Neutrophil (primary cell): ENCODE measurements around the gene GSAP.

ENCODE experiments used
- H3K27ac ChIP-seq: fragments of 200-600 bp; sonication (generic); 2 replicates; pipeline ENCODE4 v1.5.1; 2016; ENCODE audit warnings: mild to moderate bottlenecking, moderate library complexity
- H3K27me3 ChIP-seq: fragments of 200-600 bp; sonication (generic); 2 replicates; pipeline ENCODE4 v1.6.0; 2016; ENCODE audit warnings: mild to moderate bottlenecking
- H3K36me3 ChIP-seq: fragments of 200-600 bp; sonication (generic); 2 replicates; pipeline ENCODE4 v1.5.1; 2017
- H3K4me1 ChIP-seq, 2 experiments: fragments of 200-600 bp in 1 of 2; sonication (generic) in 1 of 2; 1 replicate in 1 of 2; 2 replicates in 1 of 2; pipeline versions ENCODE4 v1.5.1 to v1.6.1; 2013 to 2016; ENCODE audit warnings: low read depth in 1 of 2, low read length in 1 of 2, mild to moderate bottlenecking in 1 of 2, moderate library complexity in 1 of 2; ENCODE audit not compliant: control insufficient read depth in 1 of 2, insufficient read depth in 1 of 2
- H3K4me3 ChIP-seq, 2 experiments: fragments of 200-600 bp in 1 of 2; sonication (generic) in 1 of 2; 1 replicate in 1 of 2; 2 replicates in 1 of 2; pipeline ENCODE4 v1.5.1; 2013 to 2016; ENCODE audit warnings: low read depth in 1 of 2, low read length in 1 of 2, mild to moderate bottlenecking in 1 of 2, moderate library complexity in 1 of 2
- H3K9me3 ChIP-seq: fragments of 200-600 bp; sonication (generic); 2 replicates; pipeline ENCODE4 v1.5.1; 2016
- CTCF ChIP-seq: fragments of 200-600 bp; sonication (generic); IDR thresholded peaks from 2 replicates; pipeline ENCODE4 v1.5.1; 2016; ENCODE audit warnings: antibody characterized with exemption

The GSAP gene

DNA sequence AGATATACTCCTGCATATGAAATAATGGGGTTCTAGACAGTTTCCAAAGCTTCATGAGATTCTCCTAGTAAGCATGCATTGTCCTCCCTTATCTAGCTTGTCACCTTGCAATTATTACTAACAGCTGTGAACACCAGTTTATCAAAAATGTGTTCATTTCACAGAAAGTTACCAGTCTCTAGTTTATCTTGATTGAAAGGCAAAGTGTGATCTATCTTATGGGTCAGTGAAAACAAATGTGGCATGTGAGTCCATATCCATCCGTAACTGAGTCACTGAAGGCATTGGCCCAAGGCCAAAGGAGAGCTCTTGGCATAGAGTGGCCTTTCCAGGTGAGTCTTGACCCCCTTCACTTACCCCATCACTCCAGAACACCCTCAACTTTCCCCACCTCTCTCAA, 53.2 kb downstream of the GSAP start:
- H3K4me3 ChIP-seq, result no peak overlapping the region
- TF ChIP-seq CTCF, result no peak
- H3K36me3 ChIP-seq, result peaks cover 30% of the 10 kb centered on the region
- H3K27ac ChIP-seq, result no peak overlapping the region
- H3K9me3 ChIP-seq, result no peaks in the 10 kb centered on the region
- no peaks in the 10 kb centered on the region for H3K27me3 ChIP-seq
- peaks cover 6 to 8% of the 10 kb centered on the region in 2 experiments for H3K4me1 ChIP-seq

DNA sequence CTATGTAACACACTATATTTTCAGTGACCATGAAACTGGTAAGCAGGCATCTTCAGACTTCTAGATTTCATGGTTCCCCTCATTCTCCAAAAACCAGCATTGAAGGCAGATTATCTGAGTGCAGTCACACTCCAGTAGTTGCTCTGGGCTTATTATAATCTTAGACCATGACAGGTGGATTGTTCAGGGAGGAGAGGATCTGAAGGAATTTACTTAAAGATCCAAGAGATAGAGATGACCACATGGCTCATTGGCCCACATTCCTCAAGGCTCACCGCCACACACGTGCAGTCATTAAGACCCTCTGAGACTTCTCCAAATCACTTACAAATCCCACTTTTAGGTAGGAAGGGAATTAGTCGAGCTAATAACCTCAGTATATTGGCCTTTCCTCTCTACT, 55.2 kb downstream of the GSAP start:
- no peak for TF ChIP-seq CTCF
- Histone ChIP-seq H3K4me3 (no peak overlapping the region), H3K27ac (no peak overlapping the region), H3K4me1 (no peaks in the 10 kb centered on the region), H3K9me3 (no peaks in the 10 kb centered on the region), H3K36me3 (peaks cover 35% of the 10 kb centered on the region), H3K27me3 (no peaks in the 10 kb centered on the region)

DNA sequence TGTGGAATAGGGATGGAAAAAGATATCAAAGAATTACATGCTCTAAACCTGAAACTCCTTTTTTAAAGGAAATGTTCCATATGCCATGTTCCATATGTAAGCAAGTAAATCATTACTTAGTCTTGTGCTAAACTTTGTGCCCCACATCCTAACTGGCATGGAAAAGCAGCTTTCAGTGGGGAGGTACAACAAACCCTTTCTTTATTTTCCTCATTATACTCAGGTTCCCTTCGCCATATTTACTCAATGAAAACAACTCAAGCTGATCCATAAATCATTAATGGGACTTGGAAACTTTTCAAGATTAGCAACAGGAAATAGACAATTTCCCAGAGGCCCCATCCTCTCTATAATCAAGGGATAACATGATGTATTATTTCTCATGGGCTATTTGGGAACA, 56.0 kb downstream of the GSAP start:
- H3K4me3 ChIP-seq, result no peak overlapping the region
- H3K27ac ChIP-seq, result no peak overlapping the region
- peaks cover 35% of the 10 kb centered on the region for H3K36me3 ChIP-seq
- no peak for TF ChIP-seq CTCF
- no peaks in the 10 kb centered on the region for H3K4me1 ChIP-seq
- no peaks in the 10 kb centered on the region for H3K27me3 ChIP-seq
- no peaks in the 10 kb centered on the region for H3K9me3 ChIP-seq

DNA sequence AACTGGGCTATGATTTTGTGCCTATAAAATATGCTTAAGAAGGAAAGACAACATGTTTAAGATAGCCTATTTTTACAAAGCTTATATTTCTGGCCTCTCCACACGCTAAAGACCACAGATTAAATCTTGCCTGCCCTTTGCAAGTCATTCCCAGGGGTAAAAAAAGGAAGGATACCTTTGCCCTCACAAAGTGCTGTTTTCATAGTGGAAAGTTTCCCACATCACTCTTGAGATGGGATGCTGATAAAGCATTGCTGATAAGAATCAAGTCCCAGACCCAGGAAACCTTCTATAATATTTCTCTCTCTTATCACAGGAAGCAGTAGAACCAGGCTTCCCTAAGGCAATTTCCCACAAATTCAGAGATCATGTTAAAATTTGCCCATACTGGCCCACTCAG, 56.5 kb downstream of the GSAP start:
- no peak for TF ChIP-seq CTCF
- Histone ChIP-seq H3K36me3 (peaks cover 40% of the 10 kb centered on the region), H3K4me3 (no peak overlapping the region), H3K27me3 (no peaks in the 10 kb centered on the region), H3K9me3 (no peaks in the 10 kb centered on the region), H3K27ac (no peak overlapping the region), H3K4me1 (no peaks in the 10 kb centered on the region)

- no peak overlapping the region for H3K27ac ChIP-seq
- peaks cover 19% of the 10 kb centered on the region for H3K36me3 ChIP-seq
- H3K4me3 ChIP-seq, result no peak overlapping the region
- no peaks in the 10 kb centered on the region for H3K27me3 ChIP-seq
- peaks cover 26 to 27% of the 10 kb centered on the region in 2 experiments for H3K4me1 ChIP-seq
- TF ChIP-seq CTCF, result no peak
- H3K9me3 ChIP-seq, result no peaks in the 10 kb centered on the region
Observed at GRCh38 chr7:77354914-77355313, 61.2 kb downstream of the GSAP start.

GRCh38 chr7:77354484-77354883, 61.7 kb downstream of the GSAP start:
- Histone ChIP-seq H3K36me3 (peaks cover 15% of the 10 kb centered on the region), H3K4me3 (no peak overlapping the region), H3K9me3 (no peaks in the 10 kb centered on the region), H3K4me1 (peaks cover 26 to 29% of the 10 kb centered on the region in 2 experiments), H3K27me3 (no peaks in the 10 kb centered on the region), H3K27ac (no peak overlapping the region)
- no peak for TF ChIP-seq CTCF
